GM12864 (cell line): Measurements from ENCODE around the gene ASB2.

Experiments used
- DNase-seq: peaks from one replicate; pipeline ENCODE4 v3.0.0-alpha.2; 2011; ENCODE audit warnings: low read depth
- H3K4me3 ChIP-seq: 2 replicates; pipeline ENCODE4 v1.5.1; 2011; ENCODE audit warnings: mild to moderate bottlenecking, low read depth, low read length, control low read depth
- TF ChIP-seq, protein P1 (sequence below): IDR thresholded peaks from 2 replicates; pipeline ENCODE4 v1.5.1; 2011; ENCODE audit warnings: low read depth, mild to moderate bottlenecking, moderate library complexity, low read length, control low read depth, inconsistent platforms; ENCODE audit errors: missing control alignments

Gene ASB2

DNA sequence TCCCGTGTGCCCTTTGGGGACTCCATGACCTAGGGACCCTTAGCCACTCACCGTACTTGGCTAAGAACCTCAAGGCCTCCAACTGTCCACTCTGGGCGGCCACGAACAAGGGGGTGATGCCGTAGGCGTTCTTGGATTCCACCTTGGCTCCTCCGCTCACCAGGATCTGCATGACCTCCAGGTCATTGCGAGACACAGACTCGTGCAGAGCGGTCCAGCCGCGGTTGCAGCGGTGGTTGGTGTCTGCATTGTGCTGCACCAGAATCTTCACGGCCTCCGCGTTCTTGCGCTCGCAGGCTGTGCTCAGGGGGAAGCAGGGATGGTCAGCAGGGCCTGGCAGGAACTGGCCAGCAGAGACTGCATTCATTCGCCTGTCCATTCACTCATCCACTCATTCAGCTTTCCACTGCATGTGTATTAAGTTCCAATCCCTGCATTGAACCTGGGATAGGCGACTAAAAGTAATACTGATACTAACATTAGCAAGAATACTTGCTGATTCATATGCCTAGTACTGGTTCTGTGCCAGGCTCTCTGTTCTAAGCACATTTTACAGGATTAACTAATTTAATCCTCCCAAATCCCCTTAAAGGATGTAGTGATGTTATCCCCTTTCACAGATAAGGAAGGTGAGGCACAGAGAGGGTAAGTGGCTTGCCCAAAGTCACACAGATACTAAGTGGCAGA lies 25.3 kb downstream of the ASB2 start:
- H3K4me3 ChIP-seq = no peak overlapping the region
- TF ChIP-seq, protein P1, sequence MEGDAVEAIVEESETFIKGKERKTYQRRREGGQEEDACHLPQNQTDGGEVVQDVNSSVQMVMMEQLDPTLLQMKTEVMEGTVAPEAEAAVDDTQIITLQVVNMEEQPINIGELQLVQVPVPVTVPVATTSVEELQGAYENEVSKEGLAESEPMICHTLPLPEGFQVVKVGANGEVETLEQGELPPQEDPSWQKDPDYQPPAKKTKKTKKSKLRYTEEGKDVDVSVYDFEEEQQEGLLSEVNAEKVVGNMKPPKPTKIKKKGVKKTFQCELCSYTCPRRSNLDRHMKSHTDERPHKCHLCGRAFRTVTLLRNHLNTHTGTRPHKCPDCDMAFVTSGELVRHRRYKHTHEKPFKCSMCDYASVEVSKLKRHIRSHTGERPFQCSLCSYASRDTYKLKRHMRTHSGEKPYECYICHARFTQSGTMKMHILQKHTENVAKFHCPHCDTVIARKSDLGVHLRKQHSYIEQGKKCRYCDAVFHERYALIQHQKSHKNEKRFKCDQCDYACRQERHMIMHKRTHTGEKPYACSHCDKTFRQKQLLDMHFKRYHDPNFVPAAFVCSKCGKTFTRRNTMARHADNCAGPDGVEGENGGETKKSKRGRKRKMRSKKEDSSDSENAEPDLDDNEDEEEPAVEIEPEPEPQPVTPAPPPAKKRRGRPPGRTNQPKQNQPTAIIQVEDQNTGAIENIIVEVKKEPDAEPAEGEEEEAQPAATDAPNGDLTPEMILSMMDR = no peak
- DNase-seq = no peak

DNA sequence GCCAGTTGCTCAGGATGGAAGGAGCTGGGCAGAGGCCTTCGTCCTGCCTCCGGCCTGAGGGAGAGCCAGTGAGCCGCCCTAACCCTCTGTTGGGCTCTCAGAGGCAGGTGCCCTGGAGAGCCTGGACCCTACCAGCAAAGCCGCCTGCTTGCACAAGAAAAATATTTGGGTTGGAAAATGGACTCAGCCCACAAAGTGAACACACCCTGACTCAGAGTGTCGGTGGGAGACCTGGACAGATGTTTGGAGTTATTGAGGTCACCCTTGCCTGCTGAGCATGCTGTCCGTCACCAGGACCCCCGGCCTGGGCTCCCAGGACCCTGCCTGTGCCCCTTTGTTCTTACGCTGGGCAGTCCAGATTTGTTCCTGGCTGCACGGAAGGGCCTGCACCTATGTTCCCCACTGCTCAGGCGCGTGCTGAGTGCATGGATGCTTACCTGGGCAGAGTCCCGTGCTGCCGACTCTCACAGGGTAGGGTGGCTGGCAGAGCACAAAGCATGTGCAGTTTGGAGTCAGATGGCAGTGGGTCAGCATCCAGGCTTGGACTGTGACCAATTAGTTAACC lies 26.8 kb downstream of the ASB2 start:
- H3K4me3 ChIP-seq = no peak overlapping the region
- TF ChIP-seq, protein P1 = no peak
- no peak for DNase-seq

DNA sequence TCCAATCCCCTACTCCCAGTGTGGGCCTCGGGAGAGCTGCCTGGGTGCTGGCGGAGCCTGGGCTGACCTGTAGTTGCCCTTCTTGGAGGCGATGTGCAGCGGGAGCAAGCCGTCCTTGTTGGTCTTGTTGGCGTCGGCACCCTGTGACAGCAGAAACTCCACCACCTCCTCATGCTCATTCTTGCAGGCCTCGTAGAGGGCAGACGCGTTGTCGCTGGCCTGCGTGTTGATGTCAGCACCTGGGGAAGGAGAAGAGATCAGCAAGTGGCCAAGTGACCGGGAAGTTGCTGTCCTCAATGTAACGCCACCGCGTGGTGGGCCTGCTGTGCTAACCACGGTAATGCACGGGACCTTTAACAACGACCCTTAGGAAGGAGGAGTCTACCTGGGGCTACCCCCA lies 29.1 kb downstream of the ASB2 start:
- DNase-seq = no peak
- TF ChIP-seq, protein P1 = no peak
- no peak overlapping the region for H3K4me3 ChIP-seq

DNA sequence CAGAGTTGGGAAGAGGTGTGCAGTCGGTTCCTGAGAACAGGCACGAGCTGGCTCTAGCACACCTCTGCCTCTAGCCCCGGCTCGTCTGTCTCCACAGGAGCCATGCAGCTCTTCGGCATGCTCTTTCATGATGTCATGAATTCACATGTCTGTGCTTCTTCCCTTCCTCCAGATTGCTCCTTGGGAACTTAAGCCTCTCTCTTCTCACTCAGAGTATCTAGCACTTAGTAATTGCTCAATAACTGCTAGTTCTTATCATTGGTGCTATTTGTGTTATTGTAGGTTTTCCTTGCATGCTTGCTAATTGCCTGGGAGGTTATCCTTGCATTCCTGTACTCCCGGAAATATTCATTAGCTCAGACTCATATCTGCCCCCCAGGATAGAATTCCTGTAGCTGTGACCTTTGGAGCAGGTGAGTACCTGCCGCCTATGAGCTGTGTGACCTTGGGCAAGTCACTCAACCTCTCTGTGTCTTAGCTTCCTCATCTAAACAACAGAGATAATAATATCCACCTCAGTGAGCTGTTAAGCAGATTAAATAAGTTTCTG lies 29.8 kb downstream of the ASB2 start:
- TF ChIP-seq, protein P1 = no peak
- H3K4me3 ChIP-seq = no peak overlapping the region
- no peak for DNase-seq

DNA sequence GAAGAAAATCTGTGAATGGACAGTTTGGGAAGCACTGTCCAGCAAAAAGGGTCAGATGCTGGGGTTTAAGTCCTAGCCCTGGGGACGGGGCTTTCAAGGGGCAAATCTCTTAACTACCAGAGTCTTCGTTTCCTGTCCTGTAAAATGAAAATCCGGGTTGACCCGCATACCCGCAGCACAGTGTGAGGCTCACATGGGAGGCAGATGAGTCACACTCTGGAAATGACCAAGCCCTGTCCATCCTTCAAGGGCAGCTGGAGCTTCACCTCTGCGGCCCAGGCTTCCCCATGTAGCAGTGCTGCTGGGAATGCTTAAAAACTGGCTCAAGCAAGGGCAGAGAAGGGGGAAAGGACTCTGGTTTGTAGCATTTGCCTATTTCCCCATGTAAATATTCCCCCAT lies 30.3 kb downstream of the ASB2 start:
- DNase-seq = no peak
- H3K4me3 ChIP-seq = no peak overlapping the region
- TF ChIP-seq, protein P1 = no peak

DNA sequence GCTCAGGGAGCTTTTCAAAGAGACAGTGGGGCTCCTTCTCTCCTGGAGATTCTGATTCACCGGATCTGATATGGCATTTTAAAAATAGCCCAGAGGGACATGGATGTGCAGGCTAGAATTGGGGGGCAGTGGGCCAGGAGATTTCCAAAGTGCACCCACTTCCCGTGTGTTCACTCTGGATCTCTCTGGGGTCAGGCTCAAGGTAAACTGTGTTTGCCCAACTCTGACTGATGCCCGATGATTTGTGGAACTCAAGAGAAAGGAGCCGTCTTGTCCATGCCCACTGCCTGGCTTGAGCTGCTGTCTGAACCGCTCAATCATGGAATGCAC lies 31.3 kb downstream of the ASB2 start:
- DNase-seq = no peak
- TF ChIP-seq, protein P1 = no peak
- no peak overlapping the region for H3K4me3 ChIP-seq
